GM15510 (cell line): Measurements from ENCODE around the gene ETV6.
A peak's percentile ranks its signal among the peaks of the same experiment; 100 is the strongest.

Experiments used
- POLR2A ChIP-seq: IDR thresholded peaks from 3 replicates; pipeline ENCODE4 v1.6.1; 2011; ENCODE audit warnings: borderline replicate concordance; ENCODE audit not compliant: insufficient read length; ENCODE audit errors: extremely low read depth

Gene ETV6

GRCh38 chr12:11765817-11766794, 116.6 kb downstream of the ETV6 start:
- TF ChIP-seq POLR2A: peak; percentile 4

GRCh38 chr12:11767029-11767724, 117.7 kb downstream of the ETV6 start:
- no peak for TF ChIP-seq POLR2A

GRCh38 chr12:11767798-11768197, 118.3 kb downstream of the ETV6 start:
- no peak for TF ChIP-seq POLR2A

GRCh38 chr12:11768233-11768965, 118.9 kb downstream of the ETV6 start:
- no peak for TF ChIP-seq POLR2A

- no peak for TF ChIP-seq POLR2A
Observed at GRCh38 chr12:11769723-11770514, 120.4 kb downstream of the ETV6 start.

GRCh38 chr12:11771356-11771755, 121.9 kb downstream of the ETV6 start:
- TF ChIP-seq POLR2A: no peak

- no peak for TF ChIP-seq POLR2A
Observed at GRCh38 chr12:11771895-11772502, 122.5 kb downstream of the ETV6 start.

GRCh38 chr12:11773889-11774677, 124.6 kb downstream of the ETV6 start:
- TF ChIP-seq POLR2A: no peak

GRCh38 chr12:11774821-11775220, 125.3 kb downstream of the ETV6 start:
- no peak for TF ChIP-seq POLR2A

GRCh38 chr12:11776316-11776715, 126.8 kb downstream of the ETV6 start:
- no peak for TF ChIP-seq POLR2A

GRCh38 chr12:11777451-11777850, 128.0 kb downstream of the ETV6 start:
- TF ChIP-seq POLR2A: no peak

- TF ChIP-seq POLR2A: no peak
Observed at GRCh38 chr12:11777962-11778361, 128.5 kb downstream of the ETV6 start.
